NCI-H748 treated with DMSO at 0.1 percent for 48 hours (cell line): ENCODE results near the gene SPIRE2.
"Not testable (repeated sequence)": the region's sequence is repeated elsewhere in the genome, so short reads cannot be mapped to it uniquely, and the experiment has no call there.

Source experiments
- DNase-seq: peaks from one replicate; lab custom pipeline; 2025; lab: John Stamatoyannopoulos, UW

Gene SPIRE2

DNA sequence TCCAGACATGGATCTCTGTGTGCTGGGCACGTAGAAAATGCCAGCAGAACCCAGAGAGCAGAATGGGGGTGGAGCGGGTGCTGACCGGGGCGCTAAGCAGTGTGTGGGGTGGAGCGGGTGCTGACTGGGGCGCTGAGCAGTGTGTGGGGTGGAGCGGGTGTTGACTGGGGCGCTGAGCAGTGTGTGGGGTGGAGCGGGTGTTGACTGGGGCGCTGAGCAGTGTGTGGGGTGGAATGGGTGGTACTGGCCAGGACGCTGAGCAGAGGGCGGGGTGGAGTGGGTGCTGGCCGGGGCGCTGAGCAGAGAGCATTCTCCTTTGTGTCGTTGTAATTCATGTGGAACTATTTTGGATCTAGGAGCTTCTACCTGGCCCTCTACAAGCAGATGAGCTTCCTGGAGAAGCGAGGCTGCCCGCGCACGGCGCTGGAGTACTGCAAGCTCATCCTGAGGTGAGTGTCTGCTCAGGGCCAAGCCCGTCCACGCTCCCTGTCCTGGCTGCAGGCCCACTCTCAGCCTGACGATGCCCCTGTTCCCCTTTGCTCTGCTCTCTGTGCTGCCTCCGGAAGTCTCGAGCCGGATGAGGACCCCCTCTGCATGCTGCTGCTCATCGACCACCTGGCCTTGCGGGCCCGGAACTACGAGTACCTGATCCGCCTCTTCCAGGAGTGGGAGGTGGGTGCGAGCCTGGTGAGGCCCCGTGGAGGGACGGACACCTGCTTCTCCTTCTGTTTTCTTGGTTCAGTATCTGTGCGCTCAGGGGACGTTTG, 70.1 kb downstream of the SPIRE2 start:
- DNase-seq = no peak

DNA sequence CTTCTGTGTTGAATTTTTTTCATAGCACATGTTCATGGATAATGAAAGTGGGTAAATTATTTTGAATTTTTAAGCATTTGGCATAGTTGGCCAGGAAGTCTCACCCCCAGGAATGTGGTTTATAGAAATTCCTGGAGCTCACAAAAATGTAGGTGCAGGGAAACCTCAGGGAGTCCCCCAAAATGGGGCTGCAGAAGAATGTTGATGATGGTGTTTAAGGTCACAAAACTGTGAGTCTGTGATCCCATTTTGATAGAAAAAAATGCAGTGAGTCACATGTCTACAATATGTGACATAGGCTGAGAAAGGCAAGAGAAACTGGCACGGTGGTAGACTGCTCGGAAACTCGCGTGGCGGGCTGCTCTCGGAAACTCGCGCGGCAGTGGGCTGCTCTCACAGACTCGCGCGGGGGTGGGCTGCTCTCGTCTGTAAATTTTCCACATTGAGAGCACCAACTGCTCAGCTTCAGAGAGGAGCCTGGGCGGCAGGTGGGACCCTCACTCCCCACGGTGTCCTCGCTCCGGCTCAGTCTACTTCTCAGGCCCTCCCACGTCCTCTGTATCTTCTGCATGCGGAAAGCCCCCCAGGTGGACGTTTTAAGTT, 71.7 kb downstream of the SPIRE2 start:
- DNase-seq = no peak

GRCh38 chr16:89900885-89901284, 72.6 kb downstream of the SPIRE2 start:
- DNase-seq = no peak

DNA sequence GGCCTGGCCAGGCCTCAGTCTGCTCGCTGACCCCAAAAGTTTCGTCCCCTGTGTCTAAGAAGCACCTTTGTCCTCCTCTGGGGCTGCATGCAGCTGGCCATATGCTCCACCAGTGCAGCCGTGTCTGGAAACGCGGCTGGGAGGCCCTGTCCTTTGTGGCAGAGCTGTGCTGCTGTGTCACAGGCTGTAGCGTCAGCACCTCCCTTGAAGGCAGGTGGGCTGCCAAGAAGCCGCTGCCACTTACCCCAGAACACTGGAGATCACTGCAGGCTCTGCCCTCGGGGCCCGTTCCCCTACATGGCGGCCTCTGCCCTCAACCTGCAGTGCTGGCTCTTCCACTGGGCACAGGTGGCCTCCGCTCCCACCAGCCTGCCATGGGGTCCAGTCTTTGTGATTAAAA, 74.7 kb downstream of the SPIRE2 start:
- no peak for DNase-seq

GRCh38 chr16:89903908-89904515, 75.7 kb downstream of the SPIRE2 start:
- no peak for DNase-seq

GRCh38 chr16:89904606-89905510, 76.6 kb downstream of the SPIRE2 start:
- no peak for DNase-seq

GRCh38 chr16:89905511-89906139, 77.3 kb downstream of the SPIRE2 start:
- no peak for DNase-seq

DNA sequence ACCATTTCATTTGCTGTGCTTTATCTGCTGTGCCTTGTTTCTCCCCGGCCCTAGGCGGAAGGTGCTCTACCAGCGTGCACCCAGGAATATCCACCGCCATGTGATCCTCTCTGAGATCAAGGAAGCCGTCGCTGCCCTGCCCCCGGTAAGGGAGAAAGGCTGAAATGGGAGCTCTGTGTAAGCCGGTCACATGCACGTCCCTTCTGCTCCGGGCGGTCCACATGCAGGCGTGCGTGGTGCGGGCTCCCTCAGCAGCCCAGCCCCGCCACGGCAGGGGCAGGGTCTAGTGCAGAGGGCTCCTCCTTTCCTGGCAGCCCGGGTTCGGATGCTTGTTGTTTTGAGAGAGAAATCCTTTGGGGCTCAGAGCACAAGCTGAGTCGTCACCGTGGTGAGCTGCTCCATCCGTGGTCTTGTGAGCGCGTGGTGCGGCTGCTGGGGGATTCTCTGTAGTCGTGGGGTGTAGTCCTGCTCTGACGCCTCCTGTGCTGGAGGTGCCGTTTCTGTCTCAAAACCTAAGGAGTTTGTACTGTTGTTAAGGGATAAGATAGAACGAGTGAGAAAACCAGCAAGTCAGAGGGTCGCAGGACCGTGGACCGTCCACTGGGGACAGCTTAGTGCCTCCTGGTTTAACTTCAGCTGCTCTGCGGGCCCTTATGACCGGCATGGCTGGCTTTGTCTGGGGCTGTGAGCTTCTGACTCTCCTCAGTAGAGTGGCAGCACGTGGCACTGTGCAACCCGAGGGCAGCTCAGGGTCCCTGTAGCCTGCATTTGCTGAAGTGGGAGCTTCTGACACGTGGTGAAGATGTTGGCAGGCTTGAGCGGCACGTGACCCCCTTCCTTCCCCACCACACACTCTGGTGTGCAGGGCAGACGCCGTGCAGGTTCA, 78.1 kb downstream of the SPIRE2 start:
- DNase-seq = no peak

DNA sequence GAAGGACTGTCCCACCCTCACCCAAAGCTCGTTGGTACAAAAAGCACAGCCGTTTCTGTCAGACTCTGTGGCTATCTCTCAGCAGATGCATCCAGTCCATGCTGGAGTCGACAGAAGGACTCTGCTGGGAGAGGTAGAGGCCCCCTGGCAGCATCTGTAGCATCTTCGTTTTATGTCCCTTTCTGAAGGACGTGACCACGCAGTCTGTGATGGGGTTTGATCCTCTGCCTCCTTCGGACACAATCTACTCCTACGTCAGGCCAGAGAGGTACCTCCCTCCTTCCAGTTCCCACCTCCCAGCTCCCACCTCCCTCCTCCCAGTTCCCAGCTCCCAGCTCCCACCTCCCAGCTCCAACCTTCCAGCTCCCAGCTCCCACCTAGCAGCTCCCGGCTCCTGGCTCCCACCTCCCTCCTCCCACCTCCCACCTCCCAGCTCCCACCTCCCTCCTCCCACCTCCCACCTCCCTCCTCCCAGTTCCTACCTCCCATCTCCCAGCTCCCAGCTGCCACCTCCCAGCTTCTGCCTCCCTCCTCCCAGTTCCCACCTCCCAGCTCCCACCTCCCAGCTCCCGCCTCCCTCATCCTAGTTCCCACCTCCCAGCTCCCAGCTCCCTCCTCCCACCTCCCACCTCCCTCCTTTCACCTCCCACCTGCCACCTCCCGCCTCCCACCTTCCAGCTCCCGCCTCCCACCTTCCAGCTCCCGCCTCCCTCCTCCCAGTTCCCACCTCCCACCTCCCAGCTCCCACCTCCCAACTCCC, 79.0 kb downstream of the SPIRE2 start:
- DNase-seq = no peak

DNA sequence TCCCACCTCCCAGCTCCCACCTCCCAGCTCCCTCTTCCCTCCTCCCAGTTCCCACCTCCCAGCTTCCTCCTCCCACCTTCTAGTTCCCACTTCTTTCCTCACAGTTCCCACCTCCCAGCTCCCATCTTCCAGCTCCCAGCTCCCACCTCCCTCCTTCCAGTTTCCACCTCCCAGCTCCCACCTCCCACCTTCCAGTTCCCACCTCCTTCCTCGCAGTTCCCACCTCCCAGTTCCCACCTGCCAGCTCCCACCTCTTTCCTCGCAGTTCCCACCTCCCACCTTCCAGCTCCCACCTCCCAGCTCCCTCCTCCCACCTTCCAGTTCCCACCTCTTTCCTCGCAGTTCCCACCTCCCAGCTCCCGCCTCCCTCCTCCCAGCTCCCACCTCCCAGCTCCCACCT, 80.0 kb downstream of the SPIRE2 start:
- no peak for DNase-seq

DNA sequence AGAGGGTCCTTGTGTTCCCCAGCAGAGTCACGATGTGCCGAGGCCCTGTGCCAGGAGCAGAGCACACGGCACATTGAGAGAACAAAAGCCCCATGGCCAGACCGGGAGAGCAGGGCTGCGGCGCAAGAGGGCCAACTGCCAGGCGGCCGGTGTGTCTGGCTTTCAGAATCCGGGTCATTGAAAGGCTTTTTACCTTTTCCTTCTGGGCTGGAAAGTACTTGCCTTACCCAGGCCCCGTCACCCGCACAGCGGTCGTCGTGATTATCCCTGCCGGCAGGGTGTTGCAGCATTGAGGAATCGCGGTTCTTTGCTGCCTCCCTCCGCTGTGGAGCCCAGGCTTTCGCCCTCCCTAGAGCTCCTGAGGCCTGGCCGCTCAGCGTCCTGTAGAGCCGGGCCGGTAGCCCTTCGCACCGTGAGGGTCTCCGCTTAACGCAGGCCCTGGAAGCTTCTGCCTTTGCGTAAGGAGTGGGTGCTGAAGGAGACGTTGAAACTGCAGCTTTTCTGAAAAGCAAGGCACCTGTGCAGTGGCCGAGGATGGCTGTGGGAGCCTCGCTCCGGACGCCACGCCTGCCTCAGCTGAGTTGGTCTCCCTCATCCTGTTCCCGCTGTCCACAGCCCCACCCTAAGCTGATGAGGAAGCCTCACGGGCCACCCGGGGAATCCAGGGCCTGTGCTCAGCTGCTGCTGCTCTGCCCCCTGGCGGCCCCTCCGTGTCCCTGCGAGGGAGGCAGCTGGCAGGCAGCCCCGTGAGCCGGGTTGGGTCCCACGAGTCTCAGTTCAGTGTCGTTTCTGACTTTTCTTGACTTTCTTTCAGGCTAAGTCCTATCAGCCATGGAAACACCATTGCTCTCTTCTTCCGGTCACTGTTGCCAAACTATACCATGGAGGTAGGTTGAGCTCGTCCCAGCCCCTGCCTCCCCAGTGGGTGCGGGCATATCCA, 81.8 kb downstream of the SPIRE2 start:
- peak; percentile 1 for DNase-seq

DNA sequence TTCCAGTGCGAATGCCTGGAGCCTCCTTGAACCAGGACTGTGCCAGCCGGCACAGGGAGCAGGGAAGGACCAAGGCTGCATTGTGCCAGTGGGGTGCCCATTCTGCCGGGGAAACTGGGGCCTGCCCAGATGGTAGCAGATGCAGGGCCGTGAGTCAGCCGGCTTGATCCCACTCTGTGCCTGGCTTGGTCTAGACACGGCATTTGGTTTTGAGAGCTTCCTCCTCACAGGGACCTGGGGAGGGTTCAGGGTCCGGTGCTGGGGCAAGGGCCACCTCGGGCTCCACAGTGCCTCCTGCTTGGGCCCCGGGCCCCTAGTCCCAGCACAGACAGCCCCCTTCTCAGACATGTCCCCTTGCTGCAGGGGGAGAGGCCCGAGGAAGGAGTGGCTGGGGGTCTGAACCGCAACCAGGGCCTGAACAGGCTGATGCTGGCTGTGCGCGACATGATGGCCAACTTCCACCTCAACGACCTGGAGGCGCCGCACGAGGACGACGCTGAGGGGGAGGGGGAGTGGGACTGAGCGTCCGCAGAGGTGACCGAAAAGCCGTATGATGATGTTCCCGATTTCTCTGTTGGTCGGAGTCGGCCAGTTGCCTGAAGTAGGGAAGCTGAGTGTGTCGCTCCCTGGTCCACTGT, 82.6 kb downstream of the SPIRE2 start:
- DNase-seq = no peak

GRCh38 chr16:89911375-89911774, 83.1 kb downstream of the SPIRE2 start:
- DNase-seq = no peak

- DNase-seq = no peak
These were observed 83.9 kb downstream of the SPIRE2 start for GRCh38 chr16:89912143-89912542.

DNA sequence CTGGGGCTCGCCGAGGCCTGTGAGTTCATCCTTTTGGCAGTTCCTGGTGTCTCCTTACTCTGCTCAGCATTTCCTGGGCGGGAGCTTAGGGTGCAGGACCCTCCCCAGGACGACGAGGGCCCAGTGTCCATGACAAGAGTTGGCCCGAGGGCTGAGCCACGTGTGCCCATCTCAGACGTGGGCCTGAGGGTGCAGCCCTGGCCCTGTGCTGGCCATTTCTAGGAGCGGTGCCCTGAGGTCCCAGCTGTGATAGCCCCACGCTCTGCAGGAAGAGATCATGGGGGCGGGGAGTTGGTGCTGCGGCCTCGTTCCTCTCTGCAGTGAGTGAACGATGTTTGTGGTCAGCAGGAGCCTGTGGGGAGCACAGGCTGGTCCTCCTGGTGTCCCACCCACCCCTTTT, 84.4 kb downstream of the SPIRE2 start:
- no peak for DNase-seq

GRCh38 chr16:89913408-89914387, 85.4 kb downstream of the SPIRE2 start:
- no peak for DNase-seq

- not testable (repeated sequence) for DNase-seq
These were observed 86.5 kb downstream of the SPIRE2 start for GRCh38 chr16:89914642-89915285.
